WERI-Rb-1 (cell line): ENCODE data around the gene THBS4.
A peak's percentile ranks its signal among the peaks of the same experiment; 100 is the strongest.
"Not testable (repeated sequence)": the region's sequence is repeated elsewhere in the genome, so short reads cannot be mapped to it uniquely, and the experiment has no call there.

ENCODE experiments used
- DNase-seq: peaks from one replicate; pipeline ENCODE4 v3.0.0-alpha.2; 2020
- H3K27ac ChIP-seq: fragments of 250-450 bp; sonication (Bioruptor Pico); 2 replicates; pipeline ENCODE4 v1.5.1; 2020; ENCODE audit warnings: mild to moderate bottlenecking, moderate library complexity
- H3K27me3 ChIP-seq: fragments of 250-450 bp; sonication (Bioruptor Pico); 2 replicates; pipeline ENCODE4 v1.5.1; 2021; ENCODE audit warnings: mild to moderate bottlenecking, low read depth, moderate library complexity; ENCODE audit not compliant: insufficient read depth, severe bottlenecking
- H3K36me3 ChIP-seq: fragments of 250-450 bp; sonication (Bioruptor Pico); 2 replicates; pipeline ENCODE4 v1.5.1; 2020; ENCODE audit warnings: mild to moderate bottlenecking, moderate library complexity
- H3K4me3 ChIP-seq: 2 replicates; pipeline ENCODE4 v1.5.1; 2011; ENCODE audit warnings: low read depth, mild to moderate bottlenecking, control low read depth, low read length
- H3K9me3 ChIP-seq: fragments of 250-450 bp; sonication (Bioruptor Pico); 2 replicates; pipeline ENCODE4 v1.5.1; 2021; ENCODE audit warnings: mild to moderate bottlenecking, moderate library complexity; ENCODE audit not compliant: severe bottlenecking
- TF ChIP-seq, protein P1 (sequence below): IDR thresholded peaks from 2 replicates; pipeline ENCODE4 v1.5.1; 2011; ENCODE audit warnings: low read depth, mild to moderate bottlenecking, control low read depth, inconsistent platforms, low read length

The THBS4 gene

GRCh38 chr5:80105698-80106439, 70.7 kb downstream of the THBS4 start:
- Histone ChIP-seq H3K27ac (no peak overlapping the region), H3K9me3 (no peaks in the 10 kb centered on the region), H3K4me3 (no peak overlapping the region), H3K36me3 (no peaks in the 10 kb centered on the region), H3K27me3 (no peaks in the 10 kb centered on the region)
- DNase-seq, result no peak
- TF ChIP-seq, protein P1, sequence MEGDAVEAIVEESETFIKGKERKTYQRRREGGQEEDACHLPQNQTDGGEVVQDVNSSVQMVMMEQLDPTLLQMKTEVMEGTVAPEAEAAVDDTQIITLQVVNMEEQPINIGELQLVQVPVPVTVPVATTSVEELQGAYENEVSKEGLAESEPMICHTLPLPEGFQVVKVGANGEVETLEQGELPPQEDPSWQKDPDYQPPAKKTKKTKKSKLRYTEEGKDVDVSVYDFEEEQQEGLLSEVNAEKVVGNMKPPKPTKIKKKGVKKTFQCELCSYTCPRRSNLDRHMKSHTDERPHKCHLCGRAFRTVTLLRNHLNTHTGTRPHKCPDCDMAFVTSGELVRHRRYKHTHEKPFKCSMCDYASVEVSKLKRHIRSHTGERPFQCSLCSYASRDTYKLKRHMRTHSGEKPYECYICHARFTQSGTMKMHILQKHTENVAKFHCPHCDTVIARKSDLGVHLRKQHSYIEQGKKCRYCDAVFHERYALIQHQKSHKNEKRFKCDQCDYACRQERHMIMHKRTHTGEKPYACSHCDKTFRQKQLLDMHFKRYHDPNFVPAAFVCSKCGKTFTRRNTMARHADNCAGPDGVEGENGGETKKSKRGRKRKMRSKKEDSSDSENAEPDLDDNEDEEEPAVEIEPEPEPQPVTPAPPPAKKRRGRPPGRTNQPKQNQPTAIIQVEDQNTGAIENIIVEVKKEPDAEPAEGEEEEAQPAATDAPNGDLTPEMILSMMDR, result no peak

GRCh38 chr5:80106916-80107315, 71.8 kb downstream of the THBS4 start:
- Histone ChIP-seq H3K9me3 (no peaks in the 10 kb centered on the region), H3K4me3 (no peak overlapping the region), H3K27ac (no peak overlapping the region), H3K36me3 (no peaks in the 10 kb centered on the region), H3K27me3 (no peaks in the 10 kb centered on the region)
- no peak for DNase-seq
- TF ChIP-seq, protein P1, result no peak

DNA sequence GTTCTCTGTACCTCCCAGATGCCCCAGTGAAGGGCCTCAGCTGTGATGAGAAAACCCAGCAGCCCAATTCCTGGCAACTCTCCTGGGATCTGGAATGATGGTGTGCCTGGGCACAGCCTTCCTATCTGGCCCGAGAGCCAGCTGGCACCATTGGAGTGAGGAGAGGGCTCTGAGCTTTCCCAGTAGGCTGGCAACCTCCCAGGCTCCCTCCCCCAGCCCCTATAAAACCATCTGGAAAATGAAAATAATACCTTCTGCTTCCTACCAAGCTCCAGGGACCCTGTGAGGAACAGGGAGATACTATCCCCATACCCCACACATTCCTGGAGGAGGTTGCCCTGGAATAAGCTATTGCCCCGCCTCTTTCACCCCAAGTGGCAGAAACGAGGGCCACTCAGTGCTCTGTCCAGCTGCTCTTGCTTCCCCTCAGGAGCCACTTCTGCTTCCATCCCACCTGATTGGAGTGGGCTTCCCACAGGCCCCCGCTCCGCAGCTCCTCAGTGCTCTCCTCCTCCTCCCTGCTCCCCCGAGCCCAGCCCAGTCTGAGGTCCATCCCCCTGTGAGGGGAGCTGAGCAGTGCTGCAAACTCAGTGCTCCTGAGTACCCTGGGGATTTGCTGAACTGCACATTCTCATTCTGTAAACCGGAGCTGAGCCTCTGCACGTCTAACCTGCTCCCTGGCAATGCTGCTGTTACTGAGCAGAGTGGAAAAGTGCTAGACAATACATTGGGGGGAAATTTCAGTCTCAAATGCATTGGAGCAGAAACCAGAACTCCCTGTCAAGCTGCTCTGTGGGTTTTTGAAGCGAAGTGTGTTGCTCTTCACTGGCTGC, 74.7 kb downstream of the THBS4 start:
- TF ChIP-seq, protein P1, result no peak
- Histone ChIP-seq H3K27me3 (no peaks in the 10 kb centered on the region), H3K27ac (no peak overlapping the region), H3K4me3 (no peak overlapping the region), H3K9me3 (no peaks in the 10 kb centered on the region), H3K36me3 (no peaks in the 10 kb centered on the region)
- DNase-seq, result no peak

- H3K4me3 ChIP-seq, H3K27ac ChIP-seq, H3K36me3 ChIP-seq, H3K27me3 ChIP-seq, H3K9me3 ChIP-seq: not testable (repeated sequence)
- DNase-seq, result peak; percentile 17
Measured at GRCh38 chr5:80111376-80111990, 76.3 kb downstream of the THBS4 start.

- Histone ChIP-seq H3K27ac (no peak overlapping the region), H3K27me3 (no peaks in the 10 kb centered on the region), H3K36me3 (no peaks in the 10 kb centered on the region), H3K9me3 (no peaks in the 10 kb centered on the region), H3K4me3 (no peak overlapping the region)
- TF ChIP-seq, protein P1, result no peak
- no peak for DNase-seq
Measured at GRCh38 chr5:80114860-80115259, 79.7 kb downstream of the THBS4 start.

- Histone ChIP-seq H3K9me3 (no peaks in the 10 kb centered on the region), H3K27me3 (no peaks in the 10 kb centered on the region), H3K4me3 (no peak overlapping the region), H3K27ac (no peak overlapping the region), H3K36me3 (no peaks in the 10 kb centered on the region)
- no peak for DNase-seq
- TF ChIP-seq, protein P1, result no peak
Measured at GRCh38 chr5:80116000-80116399, 80.9 kb downstream of the THBS4 start.
